ENCODE measurements around the gene SPEN.
A peak's percentile ranks its signal among the peaks of the same experiment; 100 is the strongest.
"Not testable (repeated sequence)": the region's sequence is repeated elsewhere in the genome, so short reads cannot be mapped to it uniquely, and the experiment has no call there.

Gene SPEN

DNA sequence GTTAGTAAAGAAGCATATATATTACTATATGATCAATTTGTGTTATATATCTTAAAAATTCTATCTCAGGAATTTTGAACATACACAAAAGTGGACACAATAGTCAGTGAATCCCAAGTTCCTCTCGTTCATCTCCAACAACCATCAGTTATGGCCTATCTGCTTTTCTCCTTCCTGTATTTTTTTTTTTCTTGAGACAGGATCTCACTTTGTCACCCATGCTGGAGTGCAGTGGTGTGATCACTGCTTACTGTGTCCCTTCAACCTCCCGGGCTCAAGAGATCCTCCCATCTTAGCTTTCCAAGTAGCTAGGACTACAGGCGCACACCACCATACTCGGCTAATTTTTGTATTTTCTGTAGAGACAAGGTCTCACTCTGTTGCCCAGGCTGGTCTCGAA, 9.4 kb downstream of the SPEN start:
- DNase-seq: no peak

DNA sequence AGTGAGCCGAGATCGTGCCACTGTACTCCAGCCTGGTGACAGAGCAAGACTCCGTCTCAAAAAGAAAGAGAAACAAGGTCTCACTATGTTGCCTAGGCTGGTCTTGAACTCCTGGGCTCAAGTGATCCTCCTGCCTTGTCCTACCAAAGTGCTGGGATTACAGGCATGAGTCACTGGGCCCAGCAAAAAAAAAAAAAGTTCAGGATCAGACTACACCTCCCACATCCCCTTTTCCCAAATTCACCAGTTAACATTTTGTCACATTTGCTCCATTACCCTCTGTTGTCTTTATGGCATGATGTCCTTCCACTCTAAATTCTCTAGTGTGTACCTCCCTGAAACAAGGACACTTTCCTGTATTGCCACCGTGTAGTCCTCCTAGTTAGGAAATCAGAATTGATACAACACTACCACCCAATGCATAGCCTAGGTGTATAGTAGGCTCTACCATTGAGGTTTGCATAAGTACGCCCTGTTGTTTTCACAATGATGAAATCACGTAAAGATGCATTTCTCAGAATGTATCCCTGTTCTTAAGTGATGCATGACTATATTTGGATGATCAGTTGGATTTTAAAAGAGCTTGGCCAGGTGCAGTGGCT, 10.7 kb downstream of the SPEN start:
- no peak for DNase-seq

- no peak for DNase-seq
Measured at GRCh38 chr1:15858672-15859372, 11.3 kb downstream of the SPEN start.

DNA sequence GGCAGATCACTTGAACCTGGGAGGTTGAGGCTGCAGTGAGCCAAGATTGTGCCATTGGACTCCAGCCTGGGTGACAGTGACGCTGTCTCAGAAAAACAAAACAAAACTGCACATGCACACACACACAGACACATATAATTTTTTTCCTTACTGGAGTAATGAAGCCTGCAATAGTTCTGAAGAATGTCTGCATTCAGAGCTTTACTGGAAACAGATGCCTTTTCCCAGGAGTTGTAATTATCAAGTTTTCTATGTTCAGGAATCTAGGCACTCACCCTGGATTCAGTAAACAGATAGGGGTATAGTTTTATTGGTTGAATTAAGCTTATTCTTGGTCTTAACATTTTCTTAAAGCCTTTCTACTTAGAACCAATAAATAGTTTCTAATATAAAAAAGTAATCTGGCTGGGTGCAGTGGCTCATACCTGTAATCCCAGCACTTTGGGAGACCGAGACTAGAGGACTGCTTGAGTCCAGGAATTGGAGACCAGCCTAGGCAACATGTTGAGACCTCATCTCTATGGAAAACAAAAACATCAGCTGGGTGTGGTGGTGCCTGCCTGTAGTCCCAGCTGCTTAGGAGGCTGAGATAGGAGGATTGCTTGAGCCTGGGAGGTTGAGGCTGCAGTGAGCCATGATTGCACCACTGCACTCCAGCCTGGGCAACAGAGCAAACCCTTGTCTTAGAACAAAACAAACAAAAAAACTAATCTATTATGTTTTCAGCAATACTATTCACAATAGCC, 15.8 kb downstream of the SPEN start:
- DNase-seq: no peak

DNA sequence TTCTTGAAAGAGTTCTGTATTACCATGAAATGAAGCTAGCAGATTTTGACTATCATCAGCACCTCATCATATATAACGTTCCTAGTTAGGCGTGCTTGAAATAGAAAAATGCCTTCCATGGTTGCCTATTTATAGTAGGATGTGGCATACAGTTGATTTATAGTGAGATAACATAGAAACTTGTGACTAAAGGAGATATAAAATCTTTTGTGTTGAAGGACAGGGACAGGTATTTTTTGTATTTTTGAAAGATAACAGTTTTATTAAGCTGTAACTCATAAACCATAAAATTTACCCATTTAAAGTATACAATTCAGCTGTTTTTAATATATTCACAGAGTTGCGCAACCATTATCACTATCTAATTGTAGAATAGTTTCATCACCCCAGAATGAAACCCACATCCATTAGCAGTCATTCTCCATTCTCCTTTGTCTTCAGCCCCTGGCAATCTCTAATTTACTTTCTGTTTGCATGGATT, 19.3 kb downstream of the SPEN start:
- no peak for DNase-seq

GRCh38 chr1:15867288-15867687, 19.8 kb downstream of the SPEN start:
- no peak for DNase-seq

DNA sequence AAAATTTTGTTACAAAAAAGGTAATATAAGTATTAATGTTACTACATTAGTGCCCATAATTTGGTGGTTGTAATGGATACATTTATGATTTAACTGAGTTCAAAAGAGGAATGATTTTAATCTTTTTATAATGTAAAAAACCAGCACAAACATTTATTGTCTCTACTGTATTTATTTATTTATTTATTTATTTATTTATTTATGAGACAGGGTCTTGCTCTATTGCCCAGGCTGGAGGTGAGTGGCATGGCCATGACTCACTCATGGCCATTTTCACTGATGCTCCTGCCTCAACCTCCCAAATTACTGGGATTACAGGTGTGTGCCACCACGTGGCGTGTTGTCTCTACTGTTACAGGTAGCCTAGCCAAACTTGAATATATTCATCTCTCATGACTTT, 21.9 kb downstream of the SPEN start:
- DNase-seq: no peak

- no peak for DNase-seq
Measured at GRCh38 chr1:15870421-15870820, 22.9 kb downstream of the SPEN start.

DNA sequence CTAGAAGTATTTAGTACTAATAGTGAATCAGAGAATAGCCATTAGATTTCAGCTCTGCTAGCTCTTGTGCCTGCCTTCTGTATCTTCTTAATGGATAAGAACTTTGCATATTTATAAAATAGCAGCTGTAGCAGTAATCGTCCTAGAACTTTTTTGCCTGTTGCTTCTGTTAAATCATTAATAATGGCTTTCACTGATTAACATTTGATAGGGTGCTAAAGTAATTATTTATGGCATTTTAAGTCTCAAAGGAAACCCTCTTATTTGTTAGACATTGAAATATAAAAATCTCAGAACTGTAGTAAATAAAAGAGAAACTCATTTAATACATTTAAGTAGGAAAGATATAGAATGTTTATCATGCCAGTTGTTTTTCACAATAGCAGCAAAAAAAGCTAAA, 27.0 kb downstream of the SPEN start:
- no peak for DNase-seq

GRCh38 chr1:15876357-15877055, 29.0 kb downstream of the SPEN start:
- no peak for DNase-seq

DNA sequence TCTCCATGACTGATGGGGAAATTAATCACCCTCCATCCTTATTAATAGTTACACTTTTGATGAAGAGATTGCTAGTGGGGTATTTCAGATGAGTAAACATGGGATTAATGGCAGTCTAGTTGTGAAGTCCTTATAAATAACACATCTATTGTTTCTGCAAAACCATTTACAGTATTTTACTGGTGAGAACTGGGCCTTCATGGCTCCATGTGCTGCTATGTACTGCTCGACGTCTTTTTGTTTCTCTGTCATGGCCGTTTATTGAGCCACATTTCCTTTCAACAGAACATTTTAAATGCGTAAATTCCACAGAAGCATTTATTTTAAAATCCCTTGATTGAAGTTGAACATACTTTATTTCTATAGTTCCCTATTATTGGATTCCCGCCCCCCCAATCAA, 34.5 kb downstream of the SPEN start:
- no peak for DNase-seq

GRCh38 chr1:15882665-15883064, 35.2 kb downstream of the SPEN start:
- no peak for DNase-seq

DNA sequence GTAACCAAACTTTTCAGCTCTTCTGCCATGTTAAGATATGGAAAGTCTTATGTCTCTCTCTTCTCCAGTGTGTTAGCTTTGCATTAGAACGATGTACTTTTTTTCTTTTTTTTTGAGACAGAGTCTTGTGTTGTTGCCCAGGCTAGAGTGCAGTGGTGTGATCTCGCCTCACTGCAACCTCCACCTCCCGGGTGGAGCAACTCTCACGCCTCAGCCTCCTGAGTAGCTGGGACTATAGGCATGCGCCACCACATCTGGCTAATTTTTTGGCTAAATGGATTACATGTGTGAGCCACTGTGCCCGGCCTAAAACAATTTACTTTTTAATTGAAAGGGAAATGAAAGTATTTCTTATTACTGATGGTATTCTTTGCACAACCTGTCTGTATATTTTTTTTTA, 35.8 kb downstream of the SPEN start:
- DNase-seq: no peak

DNA sequence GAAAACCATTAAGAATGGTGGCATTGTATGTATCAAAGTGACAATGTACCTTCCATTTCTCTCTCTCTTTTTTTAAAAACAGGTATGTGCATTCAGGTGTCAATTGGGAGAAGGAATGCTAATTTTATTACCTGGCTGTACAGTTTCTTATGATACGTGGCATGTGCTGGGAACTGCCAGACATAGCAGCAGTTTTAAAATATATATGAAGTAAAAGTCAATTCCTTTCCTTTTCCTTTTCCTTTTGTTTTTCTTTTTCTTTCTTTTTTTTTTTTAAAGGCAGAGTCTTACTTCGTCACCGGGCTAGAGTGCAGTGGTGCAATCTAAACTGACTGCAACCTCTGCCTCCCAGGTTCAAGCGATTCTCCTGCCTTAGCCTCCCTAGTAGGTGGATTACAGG, 37.0 kb downstream of the SPEN start:
- no peak for DNase-seq

DNA sequence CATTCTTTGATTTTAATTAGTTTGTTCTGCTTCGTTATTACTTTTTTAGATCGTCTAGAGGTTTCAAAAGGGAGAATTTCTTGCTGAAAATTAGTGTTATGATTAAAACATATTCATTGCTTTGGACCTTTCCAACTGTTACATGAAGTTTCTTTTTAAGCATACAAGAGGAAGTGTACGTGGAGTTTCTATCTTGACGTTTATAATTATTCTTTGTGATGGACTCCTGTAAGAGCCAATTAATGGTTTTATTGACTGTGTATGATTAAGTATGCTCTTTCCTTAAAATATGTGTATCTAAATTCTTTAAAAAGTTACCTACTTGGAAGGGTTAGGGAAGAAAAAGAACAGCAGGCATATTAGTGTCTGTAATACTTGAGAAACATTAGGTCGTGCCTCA, 37.8 kb downstream of the SPEN start:
- DNase-seq: no peak

DNA sequence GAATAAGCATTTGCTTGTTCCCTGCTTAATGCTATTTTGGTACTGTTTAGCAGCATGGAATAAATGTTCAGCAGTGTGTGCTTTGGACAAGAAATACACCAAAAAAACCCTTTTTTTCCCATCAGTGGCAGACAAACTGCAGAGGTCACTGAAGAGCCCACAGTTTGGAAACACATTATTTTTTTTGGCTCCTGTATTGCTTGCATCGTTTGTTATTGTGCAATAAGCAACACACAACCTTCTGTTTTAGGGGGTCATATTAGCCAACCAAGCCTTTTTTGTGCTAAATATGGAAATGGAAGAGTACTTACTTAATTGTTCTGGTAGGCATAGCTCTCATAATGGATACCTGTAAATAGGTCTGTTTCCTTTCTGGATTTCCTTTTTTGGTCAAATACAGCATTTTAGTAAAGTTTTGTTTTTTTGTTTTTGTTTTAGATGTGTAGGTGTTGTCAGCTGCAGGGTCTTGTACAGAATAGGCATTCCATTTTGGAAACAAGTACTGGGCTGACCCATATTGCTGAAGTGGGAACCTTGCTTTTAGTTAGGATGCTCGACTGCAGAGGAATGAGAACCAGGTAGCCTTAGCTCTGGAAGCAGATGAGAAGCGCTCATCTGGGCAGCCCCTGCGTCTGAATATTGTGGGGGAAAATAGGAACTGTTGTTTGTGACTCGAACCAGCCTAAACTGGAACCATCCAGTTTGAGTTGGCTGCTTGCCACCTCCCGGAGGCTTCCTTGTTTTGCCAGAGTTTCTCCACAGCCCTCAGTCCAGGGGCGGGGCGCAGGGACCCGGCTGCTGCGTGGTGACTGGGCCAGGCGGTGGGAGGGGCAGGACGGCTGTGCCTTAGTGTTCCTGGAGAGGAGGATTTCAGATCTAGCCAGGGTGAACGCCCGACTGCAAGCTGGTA, 38.4 kb downstream of the SPEN start:
- DNase-seq: peak; percentile 97

- no peak for DNase-seq
Measured at GRCh38 chr1:15886611-15887167, 39.2 kb downstream of the SPEN start.

- DNase-seq: not testable (repeated sequence)
Measured at GRCh38 chr1:15892857-15893599, 45.5 kb downstream of the SPEN start.

DNA sequence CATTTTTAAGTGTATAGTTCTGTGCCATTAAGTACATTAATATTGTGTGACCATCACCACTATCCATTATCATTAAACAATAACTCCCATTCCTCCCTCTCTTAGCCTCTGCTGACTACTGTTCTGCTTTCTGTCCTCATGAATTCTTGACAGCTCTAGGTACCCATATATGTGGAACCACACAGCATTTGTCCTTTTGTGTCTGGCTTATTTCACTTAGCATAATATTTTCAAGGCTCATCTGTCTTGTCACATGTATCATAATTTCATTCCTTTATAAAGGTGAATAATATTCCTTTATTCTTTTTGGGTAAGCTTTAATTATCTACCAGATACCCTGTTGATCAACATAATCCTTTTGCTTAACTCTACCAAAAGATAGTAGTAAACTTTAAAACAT, 47.7 kb downstream of the SPEN start:
- no peak for DNase-seq

DNA sequence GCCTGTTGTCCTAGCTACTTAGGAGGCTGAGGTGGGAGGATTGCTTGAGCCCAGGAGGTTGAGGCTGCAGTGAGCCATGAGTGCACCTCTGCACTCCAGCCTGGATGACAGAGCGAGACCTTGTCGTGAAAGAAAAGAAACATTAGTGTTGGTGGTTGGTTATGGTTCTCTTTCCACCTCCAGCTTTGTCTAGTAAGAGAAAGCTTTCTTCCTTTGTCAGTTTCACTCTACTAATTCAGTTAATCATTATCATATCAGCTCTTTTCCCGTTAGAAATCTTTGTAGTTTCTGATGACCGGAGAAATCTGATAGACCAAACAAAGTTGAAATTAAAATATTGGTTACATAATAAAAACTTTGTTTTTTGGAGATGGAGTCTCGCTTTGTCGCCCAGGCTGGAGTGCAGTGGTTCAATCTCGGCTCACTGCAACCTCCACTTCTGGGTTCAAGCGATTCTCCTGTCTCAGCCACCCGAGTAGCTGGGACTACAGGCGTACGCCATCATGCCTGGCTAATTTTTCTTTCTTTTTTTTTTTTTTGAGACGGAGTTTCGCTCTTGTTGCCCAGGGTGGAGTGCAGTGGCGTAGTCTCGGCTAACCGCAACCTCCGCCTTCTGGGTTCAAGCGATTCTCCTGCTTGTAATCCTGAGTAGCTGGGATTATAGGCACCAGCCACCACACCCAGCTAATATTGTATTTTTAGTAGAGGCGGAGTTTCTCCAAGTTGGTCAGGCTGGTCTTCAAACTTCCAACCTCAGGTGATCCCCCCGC, 49.5 kb downstream of the SPEN start:
- not testable (repeated sequence) for DNase-seq
